ENCODE data around the gene YWHAQ. TPM values are rescaled to one million over a fixed set of nuclear protein-coding genes. Genes with fewer than 3 reads are reported as not detected.
"Not testable (repeated sequence)": the region's sequence is repeated elsewhere in the genome, so short reads cannot be mapped to it uniquely, and the experiment has no call there.

YWHAQ gene
- polyA plus RNA-seq, 1 experiment: 624 TPM

GRCh38 chr2:9610781-9611548 is 19.8 kb downstream of the YWHAQ start:
- no peaks in the 10 kb centered on the region for H3K27me3 ChIP-seq (ENCODE audit: control insufficient read depth, insufficient read depth, low read length)
- ChIA-PET POLR2A (no interaction called here), CTCF (interaction anchor here (0.6 kb wide), 1 partner anchor 92 kb away, joined by 3 read pairs; no protein-coding TSS in a partner anchor)
- H3K9me3 ChIP-seq (ENCODE audit: control insufficient read depth, insufficient read depth, low read length): no peaks in the 10 kb centered on the region; the same call in 1 of the 2 replicates
- no peak overlapping the region for H3K27ac ChIP-seq (ENCODE audit: low read depth, low read length)
- DNase-seq (ENCODE audit: low read depth, low spot score): no peak
- no peak overlapping the region for H3K4me3 ChIP-seq (ENCODE audit: low read depth, low read length)
- no peak for TF ChIP-seq CTCF (IDR thresholded peaks at IDR 0.05; ENCODE audit: low read depth, low read length)

- CTCF ChIA-PET; H3K9me3 ChIP-seq (ENCODE audit: control insufficient read depth, insufficient read depth, low read length); H3K27me3 ChIP-seq (ENCODE audit: control insufficient read depth, insufficient read depth, low read length); DNase-seq (ENCODE audit: low read depth, low spot score): not testable (repeated sequence)
- POLR2A ChIA-PET: interaction anchor here (1.0 to 1.3 kb wide), 2 partner anchors 9 to 22 kb away, joined by 5 to 8 read pairs; partner anchors contain the start of gene YWHAQ
- H3K4me3 ChIP-seq (ENCODE audit: low read depth, low read length): peak overlapping the region; percentile 29
- peak overlapping the region; percentile 65 for H3K27ac ChIP-seq (ENCODE audit: low read depth, low read length)
Observed at GRCh38 chr2:9608491-9608890, 22.3 kb downstream of the YWHAQ start.

GRCh38 chr2:9602412-9602811 is 28.4 kb downstream of the YWHAQ start:
- TF ChIP-seq CTCF (IDR thresholded peaks at IDR 0.05; ENCODE audit: low read depth, low read length): no peak
- POLR2A ChIA-PET: interaction anchor here (1.4 kb wide), 1 partner anchor 28 kb away, joined by 3 read pairs; the partner anchor contains the start of gene YWHAQ
- CTCF ChIA-PET: no interaction called here
- peaks cover 6% of the 10 kb centered on the region for H3K9me3 ChIP-seq (ENCODE audit: control insufficient read depth, insufficient read depth, low read length)
- H3K27me3 ChIP-seq (ENCODE audit: control insufficient read depth, insufficient read depth, low read length): no peaks in the 10 kb centered on the region
- no peak overlapping the region for H3K27ac ChIP-seq (ENCODE audit: low read depth, low read length)
- no peak overlapping the region for H3K4me3 ChIP-seq (ENCODE audit: low read depth, low read length)
- DNase-seq (ENCODE audit: low read depth, low spot score): no peak

- CTCF ChIA-PET: no interaction called here
- peaks cover 6% of the 10 kb centered on the region for H3K9me3 ChIP-seq (ENCODE audit: control insufficient read depth, insufficient read depth, low read length)
- TF ChIP-seq CTCF (IDR thresholded peaks at IDR 0.05; ENCODE audit: low read depth, low read length): no peak
- no peaks in the 10 kb centered on the region for H3K27me3 ChIP-seq (ENCODE audit: control insufficient read depth, insufficient read depth, low read length)
- H3K27ac ChIP-seq (ENCODE audit: low read depth, low read length): no peak overlapping the region
- POLR2A ChIA-PET: no interaction called here
- no peak for DNase-seq (ENCODE audit: low read depth, low spot score)
- no peak overlapping the region for H3K4me3 ChIP-seq (ENCODE audit: low read depth, low read length)
Observed at GRCh38 chr2:9601397-9601796, 29.4 kb downstream of the YWHAQ start.

- H3K4me3 ChIP-seq (ENCODE audit: low read depth, low read length): no peak overlapping the region
- POLR2A ChIA-PET: interaction anchor here (0.6 kb wide), 1 partner anchor 9 kb away, joined by 8 read pairs; no protein-coding TSS in a partner anchor
- CTCF ChIA-PET: interaction anchor here (0.6 to 1.7 kb wide), 2 partner anchors 16 to 171 kb away, joined by 3 to 7 read pairs; no protein-coding TSS in a partner anchor
- H3K27me3 ChIP-seq (ENCODE audit: control insufficient read depth, insufficient read depth, low read length): no peaks in the 10 kb centered on the region
- no peak for DNase-seq (ENCODE audit: low read depth, low spot score)
- peaks cover 6% of the 10 kb centered on the region for H3K9me3 ChIP-seq (ENCODE audit: control insufficient read depth, insufficient read depth, low read length)
- H3K27ac ChIP-seq (ENCODE audit: low read depth, low read length): no peak overlapping the region
- no peak for TF ChIP-seq CTCF (IDR thresholded peaks at IDR 0.05; ENCODE audit: low read depth, low read length)
Observed at GRCh38 chr2:9599430-9599829, 31.4 kb downstream of the YWHAQ start.

Data from AG04450 (cell line).